ENCODE measurements around the gene KCNN4.
"Not testable (repeated sequence)": the region's sequence is repeated elsewhere in the genome, so short reads cannot be mapped to it uniquely, and the experiment has no call there.

The KCNN4 gene

DNA sequence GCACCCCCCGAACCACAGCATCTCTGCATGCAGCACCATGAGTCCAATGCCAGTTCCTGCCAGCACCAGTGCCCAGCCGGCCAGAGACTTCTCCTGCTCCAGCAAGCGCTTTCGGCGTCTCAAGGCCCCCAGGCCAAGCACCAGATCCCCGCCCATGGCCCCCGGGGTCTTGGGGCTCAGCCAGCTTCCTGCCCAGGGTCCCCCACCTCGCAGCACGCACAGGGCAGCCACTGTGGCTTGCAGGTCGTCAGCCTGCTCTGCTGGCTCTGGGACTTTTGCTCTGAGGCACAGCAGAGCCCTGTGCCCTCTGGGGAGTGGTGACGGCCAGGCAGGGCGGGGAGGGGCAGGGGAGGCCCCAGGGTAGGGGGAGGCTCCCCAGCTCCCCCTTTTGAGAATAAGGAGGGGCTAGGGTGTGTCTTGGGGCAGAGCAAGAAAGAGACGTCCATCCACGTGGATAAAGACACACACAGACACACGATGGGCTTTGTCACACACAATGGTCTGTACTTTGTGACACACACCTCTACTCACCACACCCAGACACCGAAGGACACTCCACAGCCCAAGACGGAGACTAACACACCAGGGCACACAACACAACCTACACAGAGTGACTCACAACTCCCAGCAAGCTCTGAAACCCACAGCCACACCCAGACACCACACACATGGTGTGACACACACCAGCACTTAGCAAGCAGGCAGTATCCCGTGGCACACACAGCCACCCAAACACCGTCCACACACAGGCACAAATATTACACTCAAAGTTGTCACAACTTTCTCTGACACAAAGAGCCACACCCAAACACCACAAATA, at the start of gene KCNN4:
KCNN4 (minus strand) TSS at position 268 of the 820 bp plus-strand sequence; CDS start at position 156, 112 bp downstream.
- no peak for DNase-seq

- DNase-seq: peak; percentile 81 to 89
Observed at GRCh38 chr19:43826787-43827754, 46.3 kb upstream of the KCNN4 start, which contains the start of gene ZNF283. TSS of gene ZNF283 (plus strand) at chr19:43827321. CDS start at chr19:43833505, 6,184 bp downstream.

- DNase-seq: not testable (repeated sequence)
Observed at GRCh38 chr19:43824572-43824971, 43.8 kb upstream of the KCNN4 start.

GRCh38 chr19:43823856-43824255, 43.1 kb upstream of the KCNN4 start:
- not testable (repeated sequence) for DNase-seq

- no peak for DNase-seq
Observed at GRCh38 chr19:43820884-43821215, 40.1 kb upstream of the KCNN4 start.

DNA sequence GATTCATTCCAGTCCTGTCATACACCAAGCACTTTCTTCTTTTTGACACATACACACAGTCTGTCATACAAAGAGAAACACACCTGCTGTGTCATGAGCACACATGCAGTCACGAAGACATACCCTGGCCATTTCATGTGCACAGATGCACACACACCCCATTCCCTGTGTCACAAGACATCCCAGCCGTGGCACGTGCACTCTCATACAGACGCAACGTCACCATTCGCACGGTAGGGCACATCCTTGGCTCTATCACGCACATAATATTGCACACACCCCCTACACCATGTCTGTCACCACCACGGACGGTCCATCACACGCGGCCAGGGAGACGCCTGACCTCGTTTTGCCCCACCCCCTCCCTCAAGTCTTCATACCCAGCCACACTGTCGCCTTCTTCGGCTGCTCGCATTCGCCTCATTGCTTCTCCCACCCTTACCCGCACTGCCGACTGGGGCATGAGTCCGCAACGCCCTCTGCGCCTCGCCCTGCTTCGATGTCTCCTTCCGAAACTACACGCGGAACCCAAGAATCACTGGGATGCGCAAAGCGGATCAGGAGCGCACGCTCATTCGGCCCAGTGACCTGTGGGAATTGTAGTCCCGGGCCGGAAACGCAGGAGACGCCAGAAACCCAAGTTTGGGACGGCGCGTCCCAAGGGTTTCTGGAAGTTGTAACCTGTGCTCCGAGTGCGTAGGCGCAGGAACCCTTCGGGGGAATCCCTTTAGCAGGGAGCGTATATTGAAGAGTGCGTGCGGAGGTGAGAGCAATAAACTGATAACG, 39.5 kb upstream of the KCNN4 start:
- peak in 1 of 2 donors; percentile 45 for DNase-seq

DNA sequence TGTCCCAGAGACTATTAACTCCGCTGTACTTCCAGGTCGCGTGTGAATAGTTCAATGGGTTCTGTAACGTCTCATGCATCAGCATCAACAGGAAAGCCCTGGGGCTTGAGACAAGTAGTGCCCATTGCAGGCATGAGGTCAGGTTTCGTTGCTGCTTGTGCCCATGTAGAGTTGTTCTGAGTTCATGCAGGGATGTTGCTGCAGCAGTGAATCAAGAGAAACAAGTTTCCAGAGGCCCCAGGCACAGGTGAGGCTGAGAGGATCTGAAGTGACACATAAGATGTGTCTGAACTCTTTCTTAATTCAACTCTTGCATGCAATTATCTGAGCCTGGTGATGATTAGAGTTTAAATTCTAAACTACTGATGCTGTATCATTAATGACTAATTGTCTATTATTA, 37.7 kb upstream of the KCNN4 start:
- no peak for DNase-seq

DNA sequence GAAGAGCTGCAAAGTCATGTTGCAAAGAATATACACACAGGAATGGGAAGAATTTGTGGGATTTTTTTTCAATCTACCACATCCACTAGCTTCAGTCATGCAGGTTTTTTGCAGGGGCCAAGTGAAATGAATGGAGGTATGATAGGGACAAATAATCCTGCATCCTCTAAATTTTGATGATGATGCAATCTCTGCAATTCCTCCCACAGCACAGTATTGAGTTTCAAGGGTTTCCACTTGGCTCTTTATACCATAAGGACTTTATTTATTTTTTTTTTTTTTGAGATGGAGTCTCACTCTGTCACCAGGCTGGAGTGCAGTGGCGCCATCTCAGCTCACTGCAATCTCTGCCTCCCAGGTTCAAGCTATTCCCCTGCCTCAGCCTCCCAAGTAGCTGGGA, 36.7 kb upstream of the KCNN4 start:
- not testable (repeated sequence) for DNase-seq

GRCh38 chr19:43814663-43815352, 34.0 kb upstream of the KCNN4 start:
- no peak for DNase-seq

- DNase-seq: no peak
Observed at GRCh38 chr19:43812688-43813087, 31.9 kb upstream of the KCNN4 start.

DNA sequence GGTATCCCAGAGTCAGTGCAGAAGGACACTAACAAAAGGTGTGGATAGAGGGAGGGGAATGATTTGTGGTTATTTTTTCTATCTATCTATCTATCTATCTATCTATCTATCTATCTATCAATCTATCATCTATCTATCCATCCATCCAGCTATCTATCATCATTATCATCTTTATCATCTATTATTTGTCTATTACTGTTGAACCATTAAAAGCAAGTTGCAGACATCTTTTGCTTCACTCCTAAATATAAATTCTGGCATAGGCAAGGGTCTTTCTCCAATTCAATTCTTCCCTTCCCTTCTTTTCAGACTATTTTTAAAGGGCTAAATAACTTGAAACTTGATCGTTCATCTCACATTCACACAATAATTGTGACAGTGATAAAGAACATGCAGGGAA, 31.5 kb upstream of the KCNN4 start:
- DNase-seq: no peak

DNA sequence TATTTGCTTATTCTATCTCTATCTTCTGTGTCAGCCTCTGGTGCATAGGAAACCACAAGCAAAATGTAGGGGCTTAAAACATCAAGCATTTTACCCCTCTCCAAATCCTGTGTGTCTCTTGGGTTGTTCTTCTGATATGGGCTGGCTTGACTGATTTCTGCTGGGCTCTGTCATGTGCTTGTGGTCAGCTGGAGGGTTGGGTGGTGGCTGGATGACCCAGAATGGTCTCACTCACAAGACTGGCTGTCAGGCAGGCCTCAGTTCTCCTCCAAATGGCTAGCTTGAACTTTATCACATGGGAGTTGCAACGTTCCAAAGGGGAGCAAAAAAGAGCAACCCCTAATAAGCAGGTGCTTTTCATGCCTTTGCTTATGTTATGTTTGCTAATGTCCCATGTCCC, 31.1 kb upstream of the KCNN4 start:
- DNase-seq: no peak

GRCh38 chr19:43809762-43810696, 29.3 kb upstream of the KCNN4 start:
- peak in 1 of 2 donors; percentile 28 for DNase-seq

GRCh38 chr19:43807651-43808050, 26.9 kb upstream of the KCNN4 start:
- no peak for DNase-seq

DNA sequence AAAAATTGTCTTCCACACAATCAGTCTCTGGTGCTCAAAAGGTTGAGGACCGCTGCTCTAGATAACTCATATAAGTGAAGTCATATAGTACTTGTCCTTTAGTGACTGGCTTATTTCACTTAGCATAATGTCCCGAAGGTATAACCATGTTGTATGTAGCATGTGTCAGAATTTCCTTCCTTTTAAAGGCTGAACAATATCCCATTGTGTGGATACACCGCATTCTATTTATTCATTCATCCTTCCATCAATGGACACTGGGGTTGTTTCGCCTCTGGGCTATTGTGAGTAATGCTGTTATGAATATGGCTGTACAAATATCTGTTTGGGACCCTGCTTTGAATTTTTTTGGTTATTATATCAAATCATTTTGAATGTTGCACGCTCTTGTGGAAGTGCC, 26.1 kb upstream of the KCNN4 start:
- no peak for DNase-seq

GRCh38 chr19:43806401-43806800, 25.6 kb upstream of the KCNN4 start:
- not testable (repeated sequence) for DNase-seq

DNA sequence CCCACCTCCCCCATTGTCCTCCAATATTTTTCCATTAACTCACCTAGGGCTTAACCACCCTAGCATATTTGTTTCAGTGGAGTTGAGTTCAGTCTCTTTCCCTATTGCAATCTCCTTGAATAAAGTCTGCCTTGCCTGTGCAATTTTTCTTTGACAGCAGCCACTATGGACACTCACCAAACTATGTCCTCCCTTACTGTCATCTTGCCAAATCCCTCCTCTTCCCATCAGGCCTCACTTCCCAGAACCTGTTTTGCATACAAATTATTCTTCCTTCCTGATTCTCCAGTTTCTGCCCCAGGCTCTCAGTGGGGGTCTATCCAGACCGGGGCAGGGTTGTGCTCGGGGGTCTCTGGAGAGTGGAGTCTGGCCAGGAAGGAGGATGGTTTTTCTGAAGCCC, 23.7 kb upstream of the KCNN4 start:
- DNase-seq: peak in 1 of 2 donors; percentile 33

DNA sequence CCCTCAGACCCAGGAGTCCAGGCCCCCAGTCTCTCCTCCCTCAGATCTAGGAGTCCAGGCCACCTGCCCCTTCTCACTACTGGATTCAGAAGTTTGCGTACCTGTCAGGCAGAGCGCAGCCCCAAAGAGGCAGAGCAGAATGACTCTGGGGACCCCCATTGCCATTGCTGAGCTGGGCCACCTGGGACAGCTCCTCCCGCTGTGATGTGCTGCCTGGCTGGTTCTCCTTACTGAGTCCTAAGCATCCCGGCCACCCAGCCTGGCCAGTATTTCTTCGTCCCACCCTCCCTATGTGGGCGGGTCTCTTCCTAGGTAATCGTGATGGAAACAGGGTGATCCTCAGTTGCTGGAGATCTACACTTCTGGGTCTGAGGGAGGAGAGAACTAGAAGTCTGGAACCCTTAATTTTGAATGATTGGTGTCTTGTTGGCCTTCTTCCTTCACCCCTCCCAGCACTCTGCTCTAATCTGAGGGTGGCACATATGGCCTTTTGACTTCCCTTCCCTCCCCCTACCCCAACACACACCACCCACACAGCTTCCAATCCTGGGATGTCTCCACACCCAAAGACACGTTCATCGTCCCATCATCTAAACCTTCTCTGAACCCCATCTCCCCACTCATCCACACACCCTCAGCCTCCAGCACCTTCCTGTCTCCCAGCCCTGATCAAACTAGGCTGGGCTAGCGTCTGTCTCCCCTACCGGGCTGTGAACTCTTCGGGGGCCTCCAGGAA, 21.6 kb upstream of the KCNN4 start, which contains the start of gene LYPD5:
LYPD5 (minus strand) TSS at position 232 of the 736 bp plus-strand sequence; CDS start at position 165, 67 bp downstream.
- no peak for DNase-seq

DNA sequence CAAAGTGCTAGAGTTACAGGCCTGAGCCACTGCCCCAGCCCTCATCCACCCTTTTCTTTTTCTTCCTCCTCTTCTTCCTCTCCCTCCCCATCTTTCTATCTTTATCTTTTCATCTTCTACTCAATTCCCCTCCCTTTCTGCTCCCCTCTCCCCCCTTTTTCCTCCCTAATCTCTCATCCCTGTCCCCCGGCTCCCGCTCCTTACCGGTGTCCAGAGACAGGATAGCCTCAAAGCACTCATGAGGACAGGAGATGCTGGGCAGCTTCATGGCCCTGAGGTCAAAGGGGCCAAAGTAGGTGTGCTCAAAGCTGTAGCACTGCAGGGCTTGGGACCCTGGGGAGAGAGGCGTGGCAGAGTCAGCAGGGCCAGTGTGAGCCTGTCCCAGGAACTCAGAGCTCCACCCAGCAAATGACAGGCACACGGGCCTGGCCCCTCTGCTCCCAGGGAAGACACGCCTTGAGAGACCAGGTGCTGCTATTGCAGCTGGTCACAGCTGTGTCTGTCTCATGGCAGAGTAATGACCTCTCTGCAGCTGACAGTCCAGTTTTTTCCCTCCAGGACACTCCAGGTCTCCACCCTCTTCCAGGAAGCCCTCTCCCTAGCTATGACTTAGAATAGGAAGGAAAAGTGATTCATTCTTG, 18.8 kb upstream of the KCNN4 start:
- DNase-seq: no peak
